Esophagus muscularis mucosa (tissue), 3 donors: ENCODE data around the gene ATF7IP2.

Source experiments
- CTCF ChIP-seq, 3 experiments: fragments of 200-600 bp in 2 of 3; fragments of 450-650 bp in 1 of 3; sonication (generic) in 2 of 3; IDR thresholded peaks; one replicate each; pipeline ENCODE4 v1.5.1; 2017 to 2019; ENCODE audit warnings: antibody characterized with exemption in 3 of 3, mild to moderate bottlenecking in 2 of 3, moderate library complexity in 1 of 3
- POLR2A ChIP-seq: fragments of 450-650 bp; IDR thresholded peaks from one replicate; pipeline ENCODE4 v1.6.1; 2017; ENCODE audit warnings: antibody characterized with exemption, moderate library complexity, mild to moderate bottlenecking, low read depth

- TF ChIP-seq CTCF (IDR thresholded peaks at IDR 0.05) (no peak), POLR2A (no peak)
Measured at GRCh38 chr16:10519297-10519696, 133.4 kb downstream of the ATF7IP2 start.
